ENCODE data around the gene EML6.

GRCh38 chr2:54999182-54999581 is 275.7 kb downstream of the EML6 start:
- TF ChIP-seq CTCF (IDR thresholded peaks at IDR 0.05): no peak
- TF ChIP-seq POLR2A (IDR thresholded peaks at IDR 0.05): no peak
